Fibroblast of mammary gland (primary cell): ENCODE data around the gene RAB13.

Source experiments
- DNase-seq: peaks from one replicate; pipeline ENCODE4 v3.0.0-alpha.2; 2010; ENCODE audit warnings: low read depth
- H3K4me3 ChIP-seq: 2 replicates; pipeline ENCODE4 v1.5.1; 2011; ENCODE audit warnings: low read depth, mild to moderate bottlenecking, low read length, moderate library complexity; ENCODE audit not compliant: control insufficient read depth
- TF ChIP-seq, protein P1 (sequence below): conservative IDR thresholded peaks from 2 replicates; pipeline ENCODE4 v1.5.1; 2011; ENCODE audit warnings: low read depth, low read length, inconsistent platforms; ENCODE audit not compliant: control insufficient read depth, insufficient read depth

RAB13 gene

GRCh38 chr1:153962088-153963029 is 23.8 kb downstream of the RAB13 start:
- DNase-seq = peak; percentile 76
- TF ChIP-seq, protein P1, sequence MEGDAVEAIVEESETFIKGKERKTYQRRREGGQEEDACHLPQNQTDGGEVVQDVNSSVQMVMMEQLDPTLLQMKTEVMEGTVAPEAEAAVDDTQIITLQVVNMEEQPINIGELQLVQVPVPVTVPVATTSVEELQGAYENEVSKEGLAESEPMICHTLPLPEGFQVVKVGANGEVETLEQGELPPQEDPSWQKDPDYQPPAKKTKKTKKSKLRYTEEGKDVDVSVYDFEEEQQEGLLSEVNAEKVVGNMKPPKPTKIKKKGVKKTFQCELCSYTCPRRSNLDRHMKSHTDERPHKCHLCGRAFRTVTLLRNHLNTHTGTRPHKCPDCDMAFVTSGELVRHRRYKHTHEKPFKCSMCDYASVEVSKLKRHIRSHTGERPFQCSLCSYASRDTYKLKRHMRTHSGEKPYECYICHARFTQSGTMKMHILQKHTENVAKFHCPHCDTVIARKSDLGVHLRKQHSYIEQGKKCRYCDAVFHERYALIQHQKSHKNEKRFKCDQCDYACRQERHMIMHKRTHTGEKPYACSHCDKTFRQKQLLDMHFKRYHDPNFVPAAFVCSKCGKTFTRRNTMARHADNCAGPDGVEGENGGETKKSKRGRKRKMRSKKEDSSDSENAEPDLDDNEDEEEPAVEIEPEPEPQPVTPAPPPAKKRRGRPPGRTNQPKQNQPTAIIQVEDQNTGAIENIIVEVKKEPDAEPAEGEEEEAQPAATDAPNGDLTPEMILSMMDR = no peak
- peak overlapping the region; percentile 67 for H3K4me3 ChIP-seq

GRCh38 chr1:153961421-153961820 is 24.7 kb downstream of the RAB13 start:
- TF ChIP-seq, protein P1 = no peak
- DNase-seq = no peak
- no peak overlapping the region for H3K4me3 ChIP-seq

DNA sequence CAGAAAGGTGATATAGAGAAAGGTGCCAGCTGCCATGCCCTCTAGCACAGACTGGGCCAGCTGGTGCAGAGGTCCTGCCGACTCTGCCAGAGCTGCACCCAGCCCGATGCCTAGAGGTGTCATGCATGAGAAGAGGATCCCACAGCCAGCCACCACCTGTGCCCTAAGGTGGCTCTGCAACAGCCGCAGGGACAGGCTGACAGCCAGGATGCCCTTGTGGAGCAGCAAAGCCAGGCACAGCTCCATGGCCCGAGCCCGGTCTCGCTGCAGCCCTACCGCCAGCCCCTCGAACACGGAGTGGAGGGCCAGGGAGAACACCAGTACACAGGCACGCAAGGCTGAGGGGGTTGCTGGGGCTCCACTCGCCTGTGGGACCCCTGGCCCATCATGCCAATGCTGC is 25.9 kb downstream of the RAB13 start:
- no peak for DNase-seq
- TF ChIP-seq, protein P1 = no peak
- no peak overlapping the region for H3K4me3 ChIP-seq

DNA sequence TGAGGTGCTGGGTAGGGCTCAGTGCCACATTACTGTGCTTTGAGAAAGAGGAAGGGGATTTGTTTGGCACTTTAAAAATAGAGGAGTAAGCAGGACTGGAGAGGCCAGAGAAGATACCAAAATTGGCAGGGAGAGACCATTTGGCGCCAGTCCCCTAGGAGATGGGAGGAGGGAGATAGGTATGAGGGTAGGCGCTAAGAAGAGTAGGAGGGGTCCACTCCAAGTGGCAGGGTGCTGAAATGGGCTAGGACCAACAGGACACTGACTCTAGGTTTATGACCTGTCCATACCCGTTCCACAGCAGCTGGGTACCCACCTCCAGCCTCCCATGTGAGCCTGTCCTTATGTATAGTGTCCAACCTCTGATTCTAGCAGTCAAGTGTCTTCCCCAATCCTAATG is 26.7 kb downstream of the RAB13 start:
- TF ChIP-seq, protein P1 = no peak
- DNase-seq = no peak
- H3K4me3 ChIP-seq = no peak overlapping the region

DNA sequence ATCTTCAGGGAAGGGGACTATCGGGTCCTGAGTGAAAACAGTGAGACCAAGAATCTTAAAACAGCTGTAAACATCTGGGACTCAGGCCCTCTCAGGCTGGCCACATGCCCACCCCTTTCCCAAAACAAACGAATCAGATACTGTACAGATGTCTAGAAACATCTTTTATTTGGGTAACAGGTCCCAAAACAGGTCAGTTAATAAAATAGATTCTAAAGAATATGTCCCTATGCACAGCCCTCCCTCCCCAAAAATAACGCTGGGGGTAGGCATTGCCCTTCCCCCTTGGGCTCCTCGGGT is 27.2 kb downstream of the RAB13 start:
- TF ChIP-seq, protein P1 = no peak
- no peak for DNase-seq
- H3K4me3 ChIP-seq = peak overlapping the region; percentile 35

DNA sequence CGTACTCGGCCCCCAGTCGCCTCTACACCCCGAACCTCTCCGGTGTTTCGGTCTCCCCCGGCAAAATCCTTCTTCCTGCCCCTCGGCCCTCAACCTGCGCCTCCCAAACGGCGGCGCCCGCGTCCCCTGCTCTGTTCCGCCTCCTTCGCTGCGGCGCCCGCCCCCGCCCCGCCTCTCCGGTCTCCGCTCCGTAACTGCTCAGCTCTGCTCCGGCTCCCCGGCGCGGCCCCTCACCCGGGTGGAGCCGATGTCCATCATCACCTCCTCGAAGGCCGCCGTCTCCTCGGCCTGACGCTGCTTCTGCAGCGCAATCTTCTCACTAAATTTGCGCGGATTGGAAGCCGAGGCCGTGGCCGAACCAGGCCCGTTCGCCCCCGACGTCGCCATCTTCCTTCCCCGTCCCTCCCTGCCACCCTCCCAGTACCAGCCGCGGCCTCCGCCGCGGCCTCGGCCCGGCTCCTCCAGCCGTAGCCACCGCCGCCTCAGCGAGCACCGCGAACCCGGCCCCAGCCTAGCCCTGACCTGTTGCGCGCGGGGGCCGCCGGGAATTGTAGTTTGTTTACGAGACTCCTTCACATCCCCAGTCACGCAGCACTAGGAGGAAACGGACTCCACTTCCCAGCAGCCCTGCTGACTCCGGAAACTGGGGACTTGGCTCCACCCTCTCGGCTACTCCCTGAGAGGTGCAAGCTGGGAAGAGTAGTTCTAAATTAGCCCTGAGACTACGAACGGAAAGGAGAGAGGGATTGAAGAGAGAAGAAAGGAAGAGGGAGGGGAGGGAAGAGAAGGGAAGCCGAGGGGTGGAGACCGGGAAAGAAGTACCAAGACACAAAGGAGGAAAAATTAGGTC is 27.8 kb downstream of the RAB13 start, which contains the start of gene CRTC2:
Gene CRTC2, minus strand, starts transcription at position 502 of the 850 bp plus-strand sequence. Its CDS starts 115 bp downstream, at position 387.
- TF ChIP-seq, protein P1 = no peak
- DNase-seq = peak; percentile 98

More for the DNA sequence above, 27.8 kb downstream of the RAB13 start, which contains the start of gene CRTC2:
- peak within 1 kb of the TSS; percentile 90 for H3K4me3 ChIP-seq
